Stimulated activated CD8-positive, alpha-beta memory T cell treated with anti-CD3 and anti-CD28 coated beads, Interleukin-7, amount 100 ng/mL, for 1 hour (primary cell): ENCODE results near the gene PXN.
"Not testable (repeated sequence)": the region's sequence is repeated elsewhere in the genome, so short reads cannot be mapped to it uniquely, and the experiment has no call there.

ENCODE experiments used
- DNase-seq, 2 donors: peaks; one replicate each; pipeline ENCODE4 v3.0.0-alpha.2; 2020; ENCODE audit warnings: low read depth in 2 of 2

PXN gene

DNA sequence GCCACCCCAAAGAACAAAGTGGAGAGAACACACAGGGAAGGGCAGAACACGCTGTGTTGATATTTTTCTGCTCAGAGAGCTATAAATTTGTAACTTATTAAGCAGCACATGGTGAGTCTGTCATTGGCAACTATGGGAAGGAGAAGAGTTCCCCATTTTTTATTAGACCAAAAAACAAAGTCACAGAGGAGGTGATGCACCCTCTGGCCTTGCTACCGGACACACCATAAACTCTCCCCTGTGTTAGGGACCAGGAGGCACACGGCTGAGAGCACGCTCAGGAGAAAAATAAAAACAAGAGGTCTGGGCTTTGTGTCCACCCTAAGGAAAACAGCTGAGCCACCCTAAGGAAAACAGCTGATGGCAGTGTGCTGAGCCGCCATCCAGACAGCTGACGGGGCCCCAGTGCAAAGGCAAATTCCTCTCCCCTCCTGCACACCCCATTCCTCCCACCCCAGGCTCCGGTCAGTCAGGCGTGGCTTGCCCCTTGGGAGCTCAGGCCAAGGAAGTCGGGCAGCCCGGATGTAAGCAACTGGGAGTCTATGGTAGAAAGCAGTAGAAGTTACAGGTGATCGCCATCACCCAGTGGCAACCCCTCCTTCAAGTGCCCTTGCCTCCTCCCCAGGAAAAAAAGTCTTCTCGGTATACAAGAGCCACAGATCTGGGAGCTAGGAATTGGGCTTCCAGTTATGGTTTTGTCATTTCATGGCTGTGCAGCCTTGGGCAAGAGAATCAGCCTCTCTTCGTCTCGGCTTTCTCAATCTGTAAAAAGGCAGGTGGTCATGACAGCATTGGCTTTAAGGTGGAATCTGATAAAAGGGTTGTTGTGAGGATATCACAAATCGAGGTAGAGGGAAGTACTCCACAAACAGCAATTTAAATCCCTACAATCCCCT lies 2.4 kb downstream of the PXN start:
- no peak for DNase-seq

- no peak for DNase-seq
These were observed 3.3 kb downstream of the PXN start for GRCh38 chr12:120261951-120262851.

GRCh38 chr12:120260607-120261006 lies 4.9 kb downstream of the PXN start:
- no peak for DNase-seq

GRCh38 chr12:120259418-120260202 lies 5.9 kb downstream of the PXN start:
- DNase-seq: no peak

- DNase-seq: no peak
These were observed 7.1 kb downstream of the PXN start for GRCh38 chr12:120258323-120258896.

DNA sequence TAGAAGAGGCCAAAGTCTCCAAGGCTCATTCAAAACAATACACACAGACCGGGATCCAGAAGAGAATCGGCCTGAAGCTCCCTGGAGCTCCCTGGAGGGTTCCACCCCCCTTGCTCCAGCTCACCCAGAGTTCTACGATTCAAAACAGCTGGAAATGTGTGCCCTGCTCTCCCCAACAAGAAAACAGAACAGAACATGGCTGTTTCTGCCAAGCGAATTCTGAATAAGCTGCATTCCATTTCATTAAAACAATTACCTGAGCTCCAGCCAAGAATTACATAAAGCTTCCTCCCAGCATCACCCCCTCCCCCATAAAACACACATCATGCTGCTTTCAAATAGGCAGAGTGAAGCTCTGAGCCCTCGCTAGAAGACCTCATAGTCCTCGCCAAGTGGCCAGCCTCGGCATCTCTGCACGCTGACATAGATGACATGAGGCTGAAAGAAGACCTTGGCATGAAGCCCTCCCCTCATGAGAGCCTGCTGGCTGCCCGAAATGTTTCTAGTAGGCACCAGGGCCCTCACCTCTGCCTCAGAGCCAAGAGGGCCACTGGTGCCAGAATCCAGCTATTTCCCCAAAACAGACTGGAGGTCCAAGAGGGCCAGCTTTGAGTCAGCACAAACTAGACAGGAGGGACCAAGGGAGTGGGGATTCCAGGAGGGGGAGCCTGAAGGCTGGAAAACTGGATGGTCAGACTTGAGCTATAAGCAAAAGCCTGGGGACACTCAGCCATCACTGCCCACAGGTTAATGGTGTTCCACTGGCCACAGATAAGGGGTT lies 8.3 kb downstream of the PXN start:
- no peak for DNase-seq

GRCh38 chr12:120254809-120255208 lies 10.7 kb downstream of the PXN start:
- DNase-seq: no peak

DNA sequence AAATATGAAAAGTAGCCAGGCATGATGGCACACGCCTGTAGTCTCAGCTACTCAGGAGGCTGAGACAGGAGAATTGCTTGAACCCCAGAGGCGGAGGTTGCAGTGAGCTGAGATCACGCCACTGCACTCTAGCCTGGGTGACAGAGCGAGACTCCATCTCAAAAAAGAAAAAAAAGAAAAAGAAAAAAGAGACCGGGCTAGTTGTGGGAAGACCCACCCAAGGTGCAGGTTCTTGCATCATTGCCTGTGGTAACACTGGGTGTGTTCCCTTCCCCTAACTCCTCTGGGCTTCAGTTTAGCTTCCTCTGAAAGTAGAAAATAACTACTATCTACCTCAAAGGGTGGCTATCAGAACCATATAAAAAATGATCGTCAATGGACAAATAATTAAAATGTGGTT lies 12.2 kb downstream of the PXN start:
- not testable (repeated sequence) for DNase-seq

DNA sequence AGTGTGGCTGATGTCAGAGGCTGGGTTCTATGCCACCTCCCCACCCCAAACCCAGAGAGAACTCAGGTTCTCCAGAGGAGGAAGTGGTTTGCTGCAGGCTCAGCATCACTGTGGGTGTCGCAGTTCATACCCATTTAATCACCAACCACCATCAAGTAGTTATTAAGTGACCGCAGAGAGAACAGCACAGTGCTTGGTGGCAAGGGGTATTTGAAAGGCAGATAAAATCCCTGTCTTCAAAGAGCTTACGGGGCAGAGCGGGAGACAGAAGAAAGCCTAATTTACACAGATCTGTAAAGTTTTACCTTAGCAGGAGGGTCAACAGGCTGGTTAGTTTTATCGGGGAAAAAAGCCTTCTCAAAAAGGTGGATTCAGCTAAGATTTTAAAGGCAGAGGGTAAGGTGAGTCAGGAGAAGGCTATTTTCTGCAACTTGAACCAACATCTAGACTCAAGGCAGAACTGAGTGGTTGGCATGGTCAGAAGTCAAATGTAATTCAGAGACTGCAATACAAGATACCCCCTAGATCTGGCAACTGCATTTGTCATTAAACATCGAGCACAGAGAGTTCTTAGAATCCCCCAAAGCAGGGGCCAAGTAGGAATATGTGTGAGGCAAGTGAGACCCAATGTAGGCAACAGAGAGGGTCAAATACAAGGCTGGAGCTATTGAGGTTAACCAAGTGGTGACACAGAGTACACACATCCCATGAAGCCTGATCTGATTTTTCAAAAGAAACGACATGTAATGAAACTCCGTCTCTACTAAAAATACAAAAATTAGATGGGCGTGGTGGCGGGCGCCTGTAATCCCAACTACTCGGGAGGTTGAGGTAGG lies 13.2 kb downstream of the PXN start:
- DNase-seq: peak; percentile 51 to 54

GRCh38 chr12:120251364-120252070 lies 14.0 kb downstream of the PXN start:
- DNase-seq: not testable (repeated sequence)

GRCh38 chr12:120249875-120250795 lies 15.4 kb downstream of the PXN start:
- DNase-seq: no peak

- DNase-seq: no peak
These were observed 16.2 kb downstream of the PXN start for GRCh38 chr12:120249266-120249874.

DNA sequence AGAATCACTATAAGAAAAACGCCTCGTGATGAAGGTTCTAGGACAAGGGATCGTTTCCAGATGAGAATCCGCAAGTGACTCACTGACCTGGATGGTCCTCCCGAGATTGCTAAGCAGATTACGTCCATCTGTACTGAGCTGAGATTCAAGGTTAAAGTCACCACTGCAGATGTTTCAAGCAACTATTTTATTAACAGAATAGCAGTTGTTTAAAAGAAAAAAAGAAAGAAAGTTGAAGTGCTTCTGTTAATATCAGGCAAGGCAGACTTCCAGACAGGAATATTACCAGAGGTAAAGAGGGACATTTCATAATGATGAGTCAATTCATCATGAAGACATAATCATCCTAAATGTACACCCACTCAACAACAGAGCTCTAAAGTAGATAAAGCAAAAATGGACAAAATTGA lies 17.9 kb downstream of the PXN start:
- no peak for DNase-seq

GRCh38 chr12:120247183-120247582 lies 18.3 kb downstream of the PXN start:
- DNase-seq: no peak

DNA sequence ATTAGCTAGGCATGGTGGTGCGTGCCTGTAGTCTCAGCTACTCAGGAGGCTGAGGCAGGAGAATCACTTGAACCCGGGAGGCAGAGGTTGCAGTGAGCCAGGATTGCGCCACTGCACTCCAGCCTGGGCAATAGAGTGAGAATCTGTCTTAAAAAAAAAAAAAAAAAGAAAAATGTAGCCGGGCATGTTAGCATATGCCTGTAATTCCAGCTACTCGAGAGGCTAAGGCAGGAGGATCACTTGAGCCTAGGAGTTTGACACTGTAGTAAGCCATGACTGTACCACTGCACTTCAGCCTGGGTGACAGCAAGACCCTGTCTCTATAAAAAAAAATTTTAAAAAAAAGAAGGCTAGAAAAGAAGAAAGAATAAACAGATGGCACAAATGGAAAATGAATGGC lies 18.8 kb downstream of the PXN start:
- not testable (repeated sequence) for DNase-seq

- no peak for DNase-seq
These were observed 22.4 kb downstream of the PXN start for GRCh38 chr12:120242971-120243699.

DNA sequence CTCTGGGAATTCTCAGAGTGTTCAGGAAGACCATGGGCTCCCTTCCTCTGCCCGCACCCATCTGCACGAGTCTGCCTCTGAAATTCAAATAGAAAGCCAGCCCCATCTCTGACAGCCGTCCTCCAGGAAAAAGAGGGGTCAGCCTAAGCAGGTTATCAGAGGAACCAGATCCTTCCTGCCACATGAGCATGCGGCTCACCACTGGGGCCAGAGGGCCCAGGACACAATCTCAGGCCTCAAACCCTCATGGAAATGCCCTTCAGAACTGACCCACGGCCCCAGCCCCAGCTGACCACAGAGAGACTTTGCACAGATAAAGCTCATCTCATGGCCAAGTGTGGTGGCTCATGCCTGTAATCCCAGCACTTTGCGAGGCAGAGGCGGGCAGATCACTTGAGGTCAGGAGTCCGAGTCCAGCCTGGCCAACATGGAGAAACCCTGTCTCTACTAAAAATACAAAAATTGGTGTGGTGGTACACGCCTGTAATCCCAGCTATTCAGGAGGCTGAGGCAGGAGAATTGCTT lies 23.2 kb downstream of the PXN start:
- no peak for DNase-seq
